ENCODE data around the gene TULP3. TPM values are rescaled to one million over a fixed set of nuclear protein-coding genes. Genes with fewer than 3 reads are reported as not detected.

Gene TULP3
- total and polyA plus RNA-seq, 7 donors, result 3.9 to 9.1 (median 7.1) TPM

GRCh38 chr12:2884810-2885209 lies 5.9 kb upstream of the TULP3 start:
- TF ChIP-seq CTCF (IDR thresholded peaks at IDR 0.05), result no peak
- 88 to 92% (median 90%) methylated on average over 2 of the region's 2 CpGs for WGBS, 3 donors
- intact Hi-C loops (cut with DNase I), result loop anchor here (2.0 to 5.0 kb wide), 5 partner anchors 57 to 158 kb away; no protein-coding TSS in a partner anchor

GRCh38 chr12:2886768-2887450 lies 3.8 kb upstream of the TULP3 start:
- DNase-seq, result no peak
- H3K4me3 ChIP-seq, result no peak overlapping the region
- ATAC-seq, result no peak
- intact Hi-C loops (cut with DNase I), result loop anchor here in 1 of 2 donors (5.0 kb wide), 1 partner anchor 55 kb away; no protein-coding TSS in a partner anchor
- H3K27me3 ChIP-seq (ENCODE audit: insufficient read depth in 3 of 3, low read length in 2 of 3), result no peaks in the 10 kb centered on the region
- H3K27ac ChIP-seq, result no peak overlapping the region
- TF ChIP-seq CTCF (IDR thresholded peaks at IDR 0.05), result no peak
- H3K9me3 ChIP-seq, result no peaks in the 10 kb centered on the region
- WGBS, 3 donors, result 89 to 90% (median 89%) methylated on average over 10 of the region's 10 CpGs
- peaks cover 4% of the 10 kb centered on the region for H3K4me1 ChIP-seq
- H3K36me3 ChIP-seq (ENCODE audit: insufficient read depth in 1 of 2, low read depth in 1 of 2), result no peaks in the 10 kb centered on the region

More at GRCh38 chr12:2884810-2885209, 5.9 kb upstream of the TULP3 start:
- Histone ChIP-seq H3K36me3 (ENCODE audit: insufficient read depth in 1 of 2, low read depth in 1 of 2) (no peaks in the 10 kb centered on the region), H3K27ac (no peak overlapping the region), H3K27me3 (ENCODE audit: insufficient read depth in 3 of 3, low read length in 2 of 3) (no peaks in the 10 kb centered on the region), H3K4me1 (no peaks in the 10 kb centered on the region), H3K9me3 (no peaks in the 10 kb centered on the region), H3K4me3 (no peak overlapping the region)
- ATAC-seq (no peak), DNase-seq (no peak)

GRCh38 chr12:2890001-2890387 lies 697 bp upstream of the TULP3 start:
- 59 to 69% (median 60%) methylated on average over 10 of the region's 10 CpGs for WGBS, 3 donors
- Histone ChIP-seq H3K27ac (peak overlapping the region; percentile 93), H3K9me3 (no peaks in the 10 kb centered on the region), H3K27me3 (ENCODE audit: insufficient read depth in 3 of 3, low read length in 2 of 3) (no peaks in the 10 kb centered on the region), H3K4me1 (peaks cover 21% of the 10 kb centered on the region), H3K36me3 (ENCODE audit: insufficient read depth in 1 of 2, low read depth in 1 of 2) (no peaks in the 10 kb centered on the region), H3K4me3 (peak overlapping the region; percentile 90)
- DNase-seq, result no peak
- ATAC-seq, result no peak
- TF ChIP-seq CTCF (IDR thresholded peaks at IDR 0.05), result no peak
- intact Hi-C loops (cut with DNase I), result no loop called here

- ATAC-seq, result peak; percentile 42 to 67 (median 52)
- H3K36me3 ChIP-seq (ENCODE audit: insufficient read depth in 1 of 2, low read depth in 1 of 2), result no peaks in the 10 kb centered on the region
- no peak for TF ChIP-seq CTCF (IDR thresholded peaks at IDR 0.05)
- H3K4me3 ChIP-seq, result peak overlapping the region; percentile 90
- H3K9me3 ChIP-seq, result no peaks in the 10 kb centered on the region
- peak overlapping the region; percentile 93 for H3K27ac ChIP-seq
- H3K27me3 ChIP-seq (ENCODE audit: insufficient read depth in 3 of 3, low read length in 2 of 3), result no peaks in the 10 kb centered on the region
- peak; percentile 53 to 76 for DNase-seq
- intact Hi-C loops (cut with DNase I), result no loop called here
- WGBS, 3 donors, result 16 to 21% (median 17%) methylated on average over 41 to 42 of the region's 42 CpGs
- H3K4me1 ChIP-seq, result peaks cover 33% of the 10 kb centered on the region
Observed at GRCh38 chr12:2891240-2892053, 756 bp downstream of the TULP3 start.
